ENCODE measurements around the gene SUB1.
"Not testable (repeated sequence)": the region's sequence is repeated elsewhere in the genome, so short reads cannot be mapped to it uniquely, and the experiment has no call there.

Gene SUB1

DNA sequence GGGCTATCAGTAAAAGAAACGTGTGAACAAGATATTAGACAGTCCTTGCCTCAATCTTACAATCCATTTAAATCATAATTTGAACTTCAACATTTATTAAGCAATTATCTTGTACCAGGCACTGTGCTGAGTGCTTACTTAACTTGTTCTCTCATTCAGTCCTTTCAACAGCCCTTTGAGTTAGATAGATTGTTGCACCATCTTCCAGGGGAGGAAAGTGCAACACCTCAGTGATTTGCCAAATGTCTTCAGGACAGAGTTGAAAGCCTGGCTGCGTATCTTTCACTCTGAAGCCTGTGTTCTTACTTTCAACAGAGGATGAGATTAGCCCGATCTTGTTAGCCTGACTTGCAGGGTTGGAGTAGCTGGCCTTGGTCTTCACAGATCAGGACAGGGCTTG is 34.2 kb upstream of the SUB1 start:
- TF ChIP-seq EZH2 (IDR thresholded peaks at IDR 0.05; ENCODE audit: borderline replicate concordance, low read length) = no peak
- TF ChIP-seq, protein P1, sequence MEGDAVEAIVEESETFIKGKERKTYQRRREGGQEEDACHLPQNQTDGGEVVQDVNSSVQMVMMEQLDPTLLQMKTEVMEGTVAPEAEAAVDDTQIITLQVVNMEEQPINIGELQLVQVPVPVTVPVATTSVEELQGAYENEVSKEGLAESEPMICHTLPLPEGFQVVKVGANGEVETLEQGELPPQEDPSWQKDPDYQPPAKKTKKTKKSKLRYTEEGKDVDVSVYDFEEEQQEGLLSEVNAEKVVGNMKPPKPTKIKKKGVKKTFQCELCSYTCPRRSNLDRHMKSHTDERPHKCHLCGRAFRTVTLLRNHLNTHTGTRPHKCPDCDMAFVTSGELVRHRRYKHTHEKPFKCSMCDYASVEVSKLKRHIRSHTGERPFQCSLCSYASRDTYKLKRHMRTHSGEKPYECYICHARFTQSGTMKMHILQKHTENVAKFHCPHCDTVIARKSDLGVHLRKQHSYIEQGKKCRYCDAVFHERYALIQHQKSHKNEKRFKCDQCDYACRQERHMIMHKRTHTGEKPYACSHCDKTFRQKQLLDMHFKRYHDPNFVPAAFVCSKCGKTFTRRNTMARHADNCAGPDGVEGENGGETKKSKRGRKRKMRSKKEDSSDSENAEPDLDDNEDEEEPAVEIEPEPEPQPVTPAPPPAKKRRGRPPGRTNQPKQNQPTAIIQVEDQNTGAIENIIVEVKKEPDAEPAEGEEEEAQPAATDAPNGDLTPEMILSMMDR (IDR thresholded peaks at IDR 0.05; ENCODE audit: low read length) = no peak
- H3K4me3 ChIP-seq (ENCODE audit: low read depth, low read length, poor library complexity, severe bottlenecking) = no peak overlapping the region
- H3K4me1 ChIP-seq (ENCODE audit: insufficient read depth, low read length, severe bottlenecking) = no peaks in the 10 kb centered on the region
- H4K20me1 ChIP-seq (ENCODE audit: insufficient read depth, low read length) = no peaks in the 10 kb centered on the region
- no peaks in the 10 kb centered on the region for H3K79me2 ChIP-seq (ENCODE audit: insufficient read depth, low read length)
- no peaks in the 10 kb centered on the region for H3K9me2 ChIP-seq (ENCODE audit: low read depth, low read length)
- no peaks in the 10 kb centered on the region for H3K27me3 ChIP-seq (ENCODE audit: insufficient read depth, low read length)
- no peak overlapping the region for H3K9ac ChIP-seq (ENCODE audit: low read length)
- no peaks in the 10 kb centered on the region for H3K36me3 ChIP-seq (ENCODE audit: insufficient read depth, low read length)
- H3K4me2 ChIP-seq (ENCODE audit: low read length) = no peak overlapping the region
- H2AFZ ChIP-seq (ENCODE audit: low read length) = no peak overlapping the region
- H3F3A ChIP-seq (ENCODE audit: insufficient read depth, low read length) = no peaks in the 10 kb centered on the region
- no peaks in the 10 kb centered on the region for H3K9me3 ChIP-seq (ENCODE audit: low read length)
- no peak overlapping the region for H3K27ac ChIP-seq (ENCODE audit: low read depth, low read length, poor library complexity, severe bottlenecking)

DNA sequence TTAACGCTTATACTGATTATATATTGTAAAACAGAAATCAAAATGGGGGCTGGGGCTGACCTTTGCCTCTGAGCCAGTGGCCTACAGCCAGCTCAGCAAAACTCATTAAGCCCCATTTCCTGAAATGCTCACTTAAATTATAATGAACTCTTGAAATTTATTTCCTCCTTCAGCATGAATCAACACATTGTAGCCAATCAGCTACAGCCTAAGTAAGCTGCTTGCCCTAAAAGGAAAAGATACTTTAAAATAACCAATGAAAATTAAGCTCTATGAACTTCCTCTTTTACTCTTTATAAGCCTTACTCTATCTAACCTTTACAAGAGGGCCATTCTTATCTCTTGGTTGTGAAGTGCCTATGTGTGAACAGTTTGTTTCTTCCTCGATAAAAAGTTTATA is 33.5 kb upstream of the SUB1 start:
- H3K4me1 ChIP-seq (ENCODE audit: insufficient read depth, low read length, severe bottlenecking) = no peaks in the 10 kb centered on the region
- no peaks in the 10 kb centered on the region for H3K36me3 ChIP-seq (ENCODE audit: insufficient read depth, low read length)
- H2AFZ ChIP-seq (ENCODE audit: low read length) = no peak overlapping the region
- no peak overlapping the region for H3K4me3 ChIP-seq (ENCODE audit: low read depth, low read length, poor library complexity, severe bottlenecking)
- H3F3A ChIP-seq (ENCODE audit: insufficient read depth, low read length) = no peaks in the 10 kb centered on the region
- H3K9me2 ChIP-seq (ENCODE audit: low read depth, low read length) = no peaks in the 10 kb centered on the region
- H3K79me2 ChIP-seq (ENCODE audit: insufficient read depth, low read length) = no peaks in the 10 kb centered on the region
- H3K27me3 ChIP-seq (ENCODE audit: insufficient read depth, low read length) = no peaks in the 10 kb centered on the region
- H3K27ac ChIP-seq (ENCODE audit: low read depth, low read length, poor library complexity, severe bottlenecking) = no peak overlapping the region
- H3K4me2 ChIP-seq (ENCODE audit: low read length) = no peak overlapping the region
- no peaks in the 10 kb centered on the region for H3K9me3 ChIP-seq (ENCODE audit: low read length)
- H4K20me1 ChIP-seq (ENCODE audit: insufficient read depth, low read length) = no peaks in the 10 kb centered on the region
- no peak for TF ChIP-seq EZH2 (IDR thresholded peaks at IDR 0.05; ENCODE audit: borderline replicate concordance, low read length)
- TF ChIP-seq, protein P1 (IDR thresholded peaks at IDR 0.05; ENCODE audit: low read length) = no peak
- no peak overlapping the region for H3K9ac ChIP-seq (ENCODE audit: low read length)

DNA sequence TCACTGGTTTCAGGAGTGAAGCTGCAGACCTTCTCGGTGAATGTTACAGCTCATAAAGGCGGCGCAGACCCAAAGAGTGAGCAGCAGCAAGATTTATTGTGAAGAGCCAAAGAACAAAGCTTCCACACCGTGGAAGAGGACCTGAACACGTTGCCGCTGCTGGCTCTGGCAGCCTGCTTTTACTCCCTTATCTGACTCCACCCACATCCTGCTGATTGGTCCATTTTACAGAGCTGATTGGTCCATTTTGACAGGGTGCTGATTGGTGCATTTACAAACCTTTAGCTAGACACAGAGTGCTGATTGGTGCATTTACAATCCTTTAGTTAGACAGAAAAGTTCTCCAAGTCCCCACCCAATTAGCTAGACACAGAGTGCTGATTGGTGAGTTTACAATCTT is 32.9 kb upstream of the SUB1 start:
- not testable (repeated sequence) for H3K9me3 ChIP-seq (ENCODE audit: low read length); H3K27me3 ChIP-seq (ENCODE audit: insufficient read depth, low read length); H3K79me2 ChIP-seq (ENCODE audit: insufficient read depth, low read length); H3K4me1 ChIP-seq (ENCODE audit: insufficient read depth, low read length, severe bottlenecking); H2AFZ ChIP-seq (ENCODE audit: low read length); H4K20me1 ChIP-seq (ENCODE audit: insufficient read depth, low read length); H3F3A ChIP-seq (ENCODE audit: insufficient read depth, low read length); H3K4me3 ChIP-seq (ENCODE audit: low read depth, low read length, poor library complexity, severe bottlenecking); H3K27ac ChIP-seq (ENCODE audit: low read depth, low read length, poor library complexity, severe bottlenecking); H3K9ac ChIP-seq (ENCODE audit: low read length); H3K9me2 ChIP-seq (ENCODE audit: low read depth, low read length); H3K36me3 ChIP-seq (ENCODE audit: insufficient read depth, low read length); H3K4me2 ChIP-seq (ENCODE audit: low read length)

DNA sequence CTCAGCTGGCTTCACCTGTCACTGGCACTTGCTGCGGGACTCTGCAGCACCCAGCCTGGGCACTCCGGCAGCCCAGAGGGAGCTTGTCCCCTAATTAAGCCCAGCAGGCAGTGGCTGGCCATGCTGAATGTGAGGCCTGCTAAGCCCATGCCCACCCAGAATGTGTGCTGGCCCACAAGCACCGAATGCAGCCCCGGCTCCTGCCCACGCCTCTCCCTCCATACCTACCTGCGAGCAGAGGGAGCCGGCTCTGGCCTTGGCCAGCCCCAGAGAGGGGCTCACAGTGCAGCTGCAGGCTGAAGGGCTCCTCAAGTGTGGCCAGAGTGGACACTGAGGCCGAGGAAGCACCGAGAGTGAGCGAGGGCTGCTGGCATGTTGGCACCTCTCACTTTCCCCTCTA is 32.4 kb upstream of the SUB1 start:
- no peak overlapping the region for H3K27ac ChIP-seq (ENCODE audit: low read depth, low read length, poor library complexity, severe bottlenecking)

DNA sequence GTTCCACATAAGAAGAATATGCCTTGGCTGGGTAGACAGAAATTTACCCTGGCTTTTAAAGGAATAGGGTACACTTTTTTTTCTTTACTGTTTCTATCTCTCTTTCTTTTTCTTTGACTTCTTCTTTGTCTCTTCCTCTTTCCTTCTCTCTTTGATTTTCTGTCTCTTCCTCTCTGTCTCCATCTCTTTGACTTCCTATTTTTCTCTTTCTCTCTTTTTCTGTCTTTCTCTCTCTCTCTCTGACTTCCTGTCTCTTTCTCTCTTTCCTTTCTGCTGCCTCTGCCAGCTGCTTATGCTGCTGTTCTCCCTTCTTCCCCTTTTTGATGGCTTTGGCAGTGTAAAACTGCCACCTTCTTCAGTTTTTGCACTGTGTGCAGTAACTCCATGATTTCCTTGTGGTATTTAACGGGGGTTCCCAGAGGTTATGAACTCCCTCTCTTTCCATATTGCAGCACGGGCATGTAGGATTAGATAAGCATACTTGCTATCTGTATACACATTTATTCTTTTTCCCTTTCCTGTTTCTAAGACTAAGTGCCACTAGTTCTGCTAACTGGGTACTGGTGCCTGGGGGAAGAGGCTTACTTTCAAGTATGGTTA is 31.1 kb upstream of the SUB1 start:
- H3K4me3 ChIP-seq (ENCODE audit: low read depth, low read length, poor library complexity, severe bottlenecking); H3K9me3 ChIP-seq (ENCODE audit: low read length); H3K9me2 ChIP-seq (ENCODE audit: low read depth, low read length); H3K4me1 ChIP-seq (ENCODE audit: insufficient read depth, low read length, severe bottlenecking); H3K79me2 ChIP-seq (ENCODE audit: insufficient read depth, low read length); H4K20me1 ChIP-seq (ENCODE audit: insufficient read depth, low read length); H3F3A ChIP-seq (ENCODE audit: insufficient read depth, low read length); H3K27ac ChIP-seq (ENCODE audit: low read depth, low read length, poor library complexity, severe bottlenecking); H3K36me3 ChIP-seq (ENCODE audit: insufficient read depth, low read length); H3K9ac ChIP-seq (ENCODE audit: low read length); H2AFZ ChIP-seq (ENCODE audit: low read length); H3K27me3 ChIP-seq (ENCODE audit: insufficient read depth, low read length); H3K4me2 ChIP-seq (ENCODE audit: low read length): not testable (repeated sequence)

More for the DNA sequence above, 32.4 kb upstream of the SUB1 start:
- H2AFZ ChIP-seq (ENCODE audit: low read length) = no peak overlapping the region
- H3K4me2 ChIP-seq (ENCODE audit: low read length) = no peak overlapping the region
- H3K9me2 ChIP-seq (ENCODE audit: low read depth, low read length) = no peaks in the 10 kb centered on the region
- H3K9ac ChIP-seq (ENCODE audit: low read length) = no peak overlapping the region
- H3K4me1 ChIP-seq (ENCODE audit: insufficient read depth, low read length, severe bottlenecking) = no peaks in the 10 kb centered on the region
- no peaks in the 10 kb centered on the region for H3K36me3 ChIP-seq (ENCODE audit: insufficient read depth, low read length)
- H3K9me3 ChIP-seq (ENCODE audit: low read length) = no peaks in the 10 kb centered on the region
- H3K27me3 ChIP-seq (ENCODE audit: insufficient read depth, low read length) = no peaks in the 10 kb centered on the region
- H3K79me2 ChIP-seq (ENCODE audit: insufficient read depth, low read length) = no peaks in the 10 kb centered on the region
- H3F3A ChIP-seq (ENCODE audit: insufficient read depth, low read length) = no peaks in the 10 kb centered on the region
- no peak overlapping the region for H3K4me3 ChIP-seq (ENCODE audit: low read depth, low read length, poor library complexity, severe bottlenecking)
- no peak for TF ChIP-seq EZH2 (IDR thresholded peaks at IDR 0.05; ENCODE audit: borderline replicate concordance, low read length)
- TF ChIP-seq, protein P1 (IDR thresholded peaks at IDR 0.05; ENCODE audit: low read length) = no peak
- no peaks in the 10 kb centered on the region for H4K20me1 ChIP-seq (ENCODE audit: insufficient read depth, low read length)

Data from OCI-LY1 (cell line).